Karpas-422 (cell line): ENCODE data around the gene NRXN3. TPM values are rescaled to one million over a fixed set of nuclear protein-coding genes. Genes with fewer than 3 reads are reported as not detected.

Experiments used
- DNase-seq: peaks from one replicate; pipeline ENCODE4 v3.0.0-alpha.2; 2015
- H2AFZ ChIP-seq: fragments of 200-600 bp; sonication (generic); 2 replicates; pipeline ENCODE4 v1.6.1; 2014; ENCODE audit warnings: antibody characterized with exemption, low read length, mixed read lengths
- H3K27ac ChIP-seq: fragments of 200-600 bp; sonication (generic); 2 replicates; pipeline ENCODE4 v1.5.1; 2014; ENCODE audit warnings: mild to moderate bottlenecking, low read length, moderate library complexity
- H3K27me3 ChIP-seq: fragments of 200-600 bp; sonication (generic); 2 replicates; pipeline ENCODE4 v1.6.1; 2014; ENCODE audit warnings: low read length, mixed read lengths
- H3K36me3 ChIP-seq: fragments of 200-600 bp; sonication (generic); 2 replicates; pipeline ENCODE4 v1.6.1; 2014; ENCODE audit warnings: low read length, mixed read lengths; ENCODE audit not compliant: insufficient read depth
- H3K4me1 ChIP-seq: fragments of 200-600 bp; sonication (generic); 2 replicates; pipeline ENCODE4 v1.6.1; 2014; ENCODE audit warnings: mild to moderate bottlenecking, low read length, mixed read lengths
- H3K4me2 ChIP-seq: fragments of 200-600 bp; sonication (generic); 2 replicates; pipeline ENCODE4 v1.6.1; 2014; ENCODE audit warnings: low read length, low read depth, mild to moderate bottlenecking; ENCODE audit not compliant: poor library complexity, severe bottlenecking
- H3K4me3 ChIP-seq: fragments of 200-600 bp; sonication (generic); 2 replicates; pipeline ENCODE4 v1.5.1; 2014; ENCODE audit warnings: mild to moderate bottlenecking, antibody characterized with exemption, low read length, mixed read lengths
- H3K79me2 ChIP-seq: fragments of 200-600 bp; sonication (generic); 2 replicates; pipeline ENCODE4 v1.6.1; 2014; ENCODE audit warnings: mild to moderate bottlenecking, low read length, mixed read lengths
- H3K9ac ChIP-seq: fragments of 200-600 bp; sonication (generic); 2 replicates; pipeline ENCODE4 v1.6.0; 2014; ENCODE audit warnings: low read length
- H3K9me2 ChIP-seq: fragments of 200-600 bp; sonication (generic), shearing (Covaris generic); replicated peaks from 2 replicates; pipeline ENCODE4 v1.6.0; 2014; ENCODE audit warnings: mild to moderate bottlenecking, low read length, moderate library complexity; ENCODE audit not compliant: insufficient read depth
- H3K9me3 ChIP-seq: fragments of 300-700, 200-600 bp; sonication (generic); 2 replicates; pipeline ENCODE4 v1.6.1; 2014; ENCODE audit warnings: low read length, mixed read lengths
- H4K20me1 ChIP-seq: fragments of 200-600 bp; sonication (generic); 2 replicates; pipeline ENCODE4 v1.6.1; 2014; ENCODE audit warnings: mild to moderate bottlenecking, antibody characterized with exemption, low read length, low read depth; ENCODE audit not compliant: insufficient read depth
- total RNA-seq: library from RNA; depleted of rRNA; stranded (reverse); fragments of >200 nt; shearing (Covaris generic); gene quantifications from 2 replicates; pipeline ENCODE4 v1.2.3, GENCODE V29; 2014; ENCODE audit warnings: low replicate concordance

NRXN3 gene
- total RNA-seq, 1 experiment from 2014 or later, result not detected

DNA sequence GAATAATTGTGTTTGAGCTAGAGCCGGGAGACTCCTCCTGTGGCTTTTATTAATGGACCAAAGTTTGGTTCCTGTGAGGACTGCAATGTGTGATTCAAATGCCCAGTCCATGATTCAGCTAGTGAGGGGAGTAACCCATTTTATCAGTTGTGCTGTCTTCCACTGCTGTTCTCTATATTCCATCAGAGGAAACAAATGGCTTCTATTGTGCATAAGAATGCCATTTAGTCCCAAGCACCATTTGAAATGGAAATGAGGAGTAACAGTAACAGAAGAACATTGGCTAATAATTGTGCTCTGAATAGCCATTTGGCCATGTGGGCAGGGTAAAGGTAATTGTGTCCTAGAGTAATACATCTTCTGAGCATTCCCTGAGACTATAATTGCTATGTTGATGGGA, 1398.4 kb downstream of the NRXN3 start:
- Histone ChIP-seq H3K4me3 (no peak overlapping the region), H3K9ac (no peak overlapping the region), H3K9me3 (no peaks in the 10 kb centered on the region), H3K36me3 (no peaks in the 10 kb centered on the region), H3K4me1 (no peaks in the 10 kb centered on the region), H3K27me3 (no peaks in the 10 kb centered on the region), H3K9me2 (no peaks in the 10 kb centered on the region), H3K79me2 (no peaks in the 10 kb centered on the region), H3K27ac (no peak overlapping the region), H3K4me2 (no peak overlapping the region), H2AFZ (no peak overlapping the region), H4K20me1 (no peaks in the 10 kb centered on the region)
- DNase-seq, result no peak

- Histone ChIP-seq H3K9ac (no peak overlapping the region), H3K4me1 (no peaks in the 10 kb centered on the region), H3K4me2 (no peak overlapping the region), H4K20me1 (no peaks in the 10 kb centered on the region), H3K27ac (no peak overlapping the region), H3K9me2 (no peaks in the 10 kb centered on the region), H3K36me3 (no peaks in the 10 kb centered on the region), H2AFZ (no peak overlapping the region), H3K27me3 (no peaks in the 10 kb centered on the region), H3K4me3 (no peak overlapping the region), H3K79me2 (no peaks in the 10 kb centered on the region), H3K9me3 (no peaks in the 10 kb centered on the region)
- no peak for DNase-seq
Measured at GRCh38 chr14:79569072-79569471, 1398.9 kb downstream of the NRXN3 start.

- Histone ChIP-seq H4K20me1 (no peaks in the 10 kb centered on the region), H3K4me1 (no peaks in the 10 kb centered on the region), H3K9me3 (no peaks in the 10 kb centered on the region)
Measured at GRCh38 chr14:79570648-79571047, 1400.5 kb downstream of the NRXN3 start.

GRCh38 chr14:79571366-79571765, 1401.2 kb downstream of the NRXN3 start:
- DNase-seq, result no peak
- no peaks in the 10 kb centered on the region for H3K9me3 ChIP-seq
- no peak overlapping the region for H2AFZ ChIP-seq
- H3K79me2 ChIP-seq, result no peaks in the 10 kb centered on the region
- H3K27me3 ChIP-seq, result no peaks in the 10 kb centered on the region
- H3K9me2 ChIP-seq, result no peaks in the 10 kb centered on the region
- H4K20me1 ChIP-seq, result no peaks in the 10 kb centered on the region
- H3K4me3 ChIP-seq, result no peak overlapping the region
- H3K4me2 ChIP-seq, result no peak overlapping the region
- no peak overlapping the region for H3K9ac ChIP-seq
- H3K4me1 ChIP-seq, result no peaks in the 10 kb centered on the region
- no peak overlapping the region for H3K27ac ChIP-seq
- H3K36me3 ChIP-seq, result no peaks in the 10 kb centered on the region

More at GRCh38 chr14:79570648-79571047, 1400.5 kb downstream of the NRXN3 start:
- Histone ChIP-seq H3K36me3 (no peaks in the 10 kb centered on the region), H3K27me3 (no peaks in the 10 kb centered on the region), H3K4me2 (no peak overlapping the region), H3K9ac (no peak overlapping the region), H3K79me2 (no peaks in the 10 kb centered on the region), H3K27ac (no peak overlapping the region), H2AFZ (no peak overlapping the region), H3K9me2 (no peaks in the 10 kb centered on the region), H3K4me3 (no peak overlapping the region)
- no peak for DNase-seq

GRCh38 chr14:79573486-79573885, 1403.3 kb downstream of the NRXN3 start:
- Histone ChIP-seq H3K36me3 (no peaks in the 10 kb centered on the region), H3K9ac (no peak overlapping the region), H2AFZ (no peak overlapping the region), H3K27me3 (no peaks in the 10 kb centered on the region), H3K4me2 (no peak overlapping the region), H3K4me3 (no peak overlapping the region), H3K4me1 (no peaks in the 10 kb centered on the region), H3K79me2 (no peaks in the 10 kb centered on the region), H4K20me1 (no peaks in the 10 kb centered on the region), H3K27ac (no peak overlapping the region), H3K9me2 (no peaks in the 10 kb centered on the region), H3K9me3 (no peaks in the 10 kb centered on the region)
- DNase-seq, result no peak

GRCh38 chr14:79575032-79575431, 1404.9 kb downstream of the NRXN3 start:
- Histone ChIP-seq H4K20me1 (no peaks in the 10 kb centered on the region), H3K4me1 (no peaks in the 10 kb centered on the region), H2AFZ (no peak overlapping the region), H3K4me3 (no peak overlapping the region), H3K27ac (no peak overlapping the region), H3K9ac (no peak overlapping the region), H3K79me2 (no peaks in the 10 kb centered on the region), H3K9me3 (no peaks in the 10 kb centered on the region), H3K27me3 (no peaks in the 10 kb centered on the region), H3K4me2 (no peak overlapping the region), H3K36me3 (no peaks in the 10 kb centered on the region), H3K9me2 (no peaks in the 10 kb centered on the region)
- no peak for DNase-seq

- H4K20me1 ChIP-seq, result no peaks in the 10 kb centered on the region
- H3K36me3 ChIP-seq, result no peaks in the 10 kb centered on the region
- no peaks in the 10 kb centered on the region for H3K79me2 ChIP-seq
- no peak overlapping the region for H3K4me2 ChIP-seq
- DNase-seq, result no peak
- H3K4me1 ChIP-seq, result no peaks in the 10 kb centered on the region
- H3K27me3 ChIP-seq, result no peaks in the 10 kb centered on the region
- no peak overlapping the region for H2AFZ ChIP-seq
- no peaks in the 10 kb centered on the region for H3K9me2 ChIP-seq
- H3K4me3 ChIP-seq, result no peak overlapping the region
- no peaks in the 10 kb centered on the region for H3K9me3 ChIP-seq
- H3K27ac ChIP-seq, result no peak overlapping the region
- no peak overlapping the region for H3K9ac ChIP-seq
Measured at GRCh38 chr14:79576424-79576823, 1406.3 kb downstream of the NRXN3 start.

DNA sequence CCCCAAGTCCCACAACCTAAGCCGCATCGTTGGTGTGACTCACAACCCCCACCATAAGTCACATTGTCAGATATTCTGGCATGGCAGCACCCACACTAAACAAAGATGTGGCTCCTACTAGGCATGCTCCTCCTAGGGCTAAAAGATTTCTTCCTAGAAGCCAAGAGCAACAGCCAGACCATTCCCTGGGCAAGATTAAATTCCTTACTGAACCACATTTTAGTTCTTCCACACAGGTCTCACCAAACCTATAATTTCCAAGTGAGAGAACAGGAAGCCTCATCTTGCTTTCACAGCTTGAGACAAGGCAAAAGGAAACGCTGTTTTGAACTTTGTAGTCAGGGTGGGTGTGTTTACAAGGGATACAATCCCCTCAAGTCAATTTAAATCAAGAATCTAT, 1408.3 kb downstream of the NRXN3 start:
- Histone ChIP-seq H3K4me2 (no peak overlapping the region), H3K4me3 (no peak overlapping the region), H3K27ac (no peak overlapping the region), H3K9me3 (no peaks in the 10 kb centered on the region), H3K9me2 (no peaks in the 10 kb centered on the region), H3K9ac (no peak overlapping the region), H3K27me3 (no peaks in the 10 kb centered on the region), H3K79me2 (no peaks in the 10 kb centered on the region), H3K4me1 (peaks cover 14% of the 10 kb centered on the region), H3K36me3 (no peaks in the 10 kb centered on the region), H2AFZ (no peak overlapping the region), H4K20me1 (no peaks in the 10 kb centered on the region)
- no peak for DNase-seq

GRCh38 chr14:79580414-79580813, 1410.2 kb downstream of the NRXN3 start:
- no peaks in the 10 kb centered on the region for H3K27me3 ChIP-seq
- no peak for DNase-seq
- no peak overlapping the region for H3K9ac ChIP-seq
- H3K27ac ChIP-seq, result no peak overlapping the region
- H4K20me1 ChIP-seq, result no peaks in the 10 kb centered on the region
- no peaks in the 10 kb centered on the region for H3K9me2 ChIP-seq
- H3K79me2 ChIP-seq, result no peaks in the 10 kb centered on the region
- peaks cover 25% of the 10 kb centered on the region for H3K4me1 ChIP-seq
- H3K36me3 ChIP-seq, result no peaks in the 10 kb centered on the region
- H3K9me3 ChIP-seq, result no peaks in the 10 kb centered on the region
- H3K4me2 ChIP-seq, result no peak overlapping the region
- no peak overlapping the region for H2AFZ ChIP-seq
- H3K4me3 ChIP-seq, result no peak overlapping the region
